Thyroid gland (tissue), 4 donors: ENCODE results near the gene SLC16A2. TPM values are rescaled to one million over a fixed set of nuclear protein-coding genes. Genes with fewer than 3 reads are reported as not detected.

Experiments used
- DNase-seq, 2 donors: peaks; one replicate each; pipeline ENCODE4 v3.0.0-alpha.2; 2019
- H3K27ac ChIP-seq, 3 donors: fragments of 200-600 bp; sonication (generic); 1 replicate in 2 of 3; 2 replicates in 1 of 3; pipeline ENCODE4 v1.5.1; 2016 to 2019; ENCODE audit warnings: mild to moderate bottlenecking in 1 of 3, moderate library complexity in 1 of 3
- H3K27me3 ChIP-seq: fragments of 200-600 bp; sonication (generic); one replicate; pipeline ENCODE4 v1.5.1; 2019
- H3K36me3 ChIP-seq, 2 donors: fragments of 200-600 bp; sonication (generic); one replicate each; pipeline ENCODE4 v1.5.1; 2016 to 2019
- H3K4me1 ChIP-seq, 2 donors: fragments of 200-600 bp; sonication (generic); one replicate each; pipeline ENCODE4 v1.5.1; 2017 to 2019
- H3K4me3 ChIP-seq, 3 donors: fragments of 200-600 bp; sonication (generic); replicated peaks in 1 of 3; 1 replicate in 2 of 3; 2 replicates in 1 of 3; pipeline ENCODE4 v1.5.1; 2016; ENCODE audit warnings: mild to moderate bottlenecking in 1 of 3
- H3K9me3 ChIP-seq: fragments of 200-600 bp; sonication (generic); one replicate; pipeline ENCODE4 v1.5.1; 2017
- POLR2A ChIP-seq, 2 donors: fragments of 450-650 bp; IDR thresholded peaks; one replicate each; pipeline ENCODE4 v1.6.1; 2017; ENCODE audit warnings: antibody characterized with exemption in 2 of 2, mild to moderate bottlenecking in 2 of 2, moderate library complexity in 1 of 2
- WGBS, 2 donors: methylation state at CpG; one replicate each; pipeline ENCODE4 v1.1.5; 2017; 5-methylcytosine and 5-hydroxymethylcytosine counted together
- intact Hi-C: fragments of 100-400 bp; cut with DNase I; formaldehyde crosslinking; loops from one replicate; pipeline ENCODE4 v1.15.1; 2023
- total RNA-seq, 4 donors: library from RNA; depleted of rRNA; stranded (reverse); fragments of >200 nt; gene quantifications; one replicate each; pipeline ENCODE4 v1.2.3, GENCODE V29; 2016
- TF ChIP-seq, protein P1 (sequence below), 6 experiments: fragments of 200-600 bp in 3 of 6; fragments of 450-650 bp in 3 of 6; sonication (generic) in 3 of 6; IDR thresholded peaks; one replicate each; pipeline ENCODE4 v1.5.1; 2016 to 2019; ENCODE audit warnings: antibody characterized with exemption in 6 of 6, mild to moderate bottlenecking in 2 of 6, inconsistent platforms in 1 of 6, moderate library complexity in 1 of 6

SLC16A2 gene
- total RNA-seq, 4 donors from 2014 or later = 10.1 to 24.0 (median 20.1) TPM

GRCh38 chrX:74546984-74547383, 125.7 kb downstream of the SLC16A2 start:
- Histone ChIP-seq H3K27me3 (no peaks in the 10 kb centered on the region), H3K4me3 (no peak overlapping the region), H3K9me3 (no peaks in the 10 kb centered on the region), H3K36me3 (no peaks in the 10 kb centered on the region), H3K27ac (no peak overlapping the region), H3K4me1 (no peaks in the 10 kb centered on the region)
- WGBS, 2 donors = 83 to 100% methylated on average over 1 of the region's 1 CpG
- intact Hi-C loops = loop anchor here (5.0 kb wide), 1 partner anchor 160 kb away; no protein-coding TSS in a partner anchor
- DNase-seq = no peak
- TF ChIP-seq POLR2A (IDR thresholded peaks at IDR 0.05) = no peak
- TF ChIP-seq, protein P1, sequence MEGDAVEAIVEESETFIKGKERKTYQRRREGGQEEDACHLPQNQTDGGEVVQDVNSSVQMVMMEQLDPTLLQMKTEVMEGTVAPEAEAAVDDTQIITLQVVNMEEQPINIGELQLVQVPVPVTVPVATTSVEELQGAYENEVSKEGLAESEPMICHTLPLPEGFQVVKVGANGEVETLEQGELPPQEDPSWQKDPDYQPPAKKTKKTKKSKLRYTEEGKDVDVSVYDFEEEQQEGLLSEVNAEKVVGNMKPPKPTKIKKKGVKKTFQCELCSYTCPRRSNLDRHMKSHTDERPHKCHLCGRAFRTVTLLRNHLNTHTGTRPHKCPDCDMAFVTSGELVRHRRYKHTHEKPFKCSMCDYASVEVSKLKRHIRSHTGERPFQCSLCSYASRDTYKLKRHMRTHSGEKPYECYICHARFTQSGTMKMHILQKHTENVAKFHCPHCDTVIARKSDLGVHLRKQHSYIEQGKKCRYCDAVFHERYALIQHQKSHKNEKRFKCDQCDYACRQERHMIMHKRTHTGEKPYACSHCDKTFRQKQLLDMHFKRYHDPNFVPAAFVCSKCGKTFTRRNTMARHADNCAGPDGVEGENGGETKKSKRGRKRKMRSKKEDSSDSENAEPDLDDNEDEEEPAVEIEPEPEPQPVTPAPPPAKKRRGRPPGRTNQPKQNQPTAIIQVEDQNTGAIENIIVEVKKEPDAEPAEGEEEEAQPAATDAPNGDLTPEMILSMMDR (IDR thresholded peaks at IDR 0.05) = no peak

DNA sequence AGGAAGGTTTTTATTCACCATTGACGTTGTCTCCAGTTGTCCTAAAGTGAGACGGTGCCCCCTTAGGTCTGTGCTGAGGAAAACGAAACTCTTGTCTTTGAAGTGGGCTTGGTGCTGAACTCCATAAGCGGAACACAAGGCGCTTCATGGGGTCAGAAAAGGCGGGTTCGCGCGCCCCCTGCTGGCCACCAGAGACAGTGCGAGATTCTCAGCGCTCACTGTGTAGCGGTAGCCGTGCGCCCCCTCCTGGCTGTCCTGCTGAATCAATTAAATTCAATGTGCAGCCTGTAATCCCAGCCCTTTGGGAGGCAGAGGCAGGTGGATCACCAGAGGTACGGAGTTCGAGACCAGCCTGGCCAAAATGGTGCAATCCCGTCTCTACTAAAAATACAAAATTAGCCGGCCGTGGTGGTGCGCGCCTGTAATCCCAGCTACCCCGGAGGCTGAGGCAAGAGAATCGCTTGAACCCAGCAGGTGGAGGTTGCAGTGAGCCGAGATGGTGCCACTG, 129.1 kb downstream of the SLC16A2 start:
- no peak for TF ChIP-seq POLR2A (IDR thresholded peaks at IDR 0.05)
- TF ChIP-seq, protein P1 (IDR thresholded peaks at IDR 0.05) = peak; percentile 82 to 99 (median 98)
- no peak overlapping the region for H3K4me3 ChIP-seq

DNA sequence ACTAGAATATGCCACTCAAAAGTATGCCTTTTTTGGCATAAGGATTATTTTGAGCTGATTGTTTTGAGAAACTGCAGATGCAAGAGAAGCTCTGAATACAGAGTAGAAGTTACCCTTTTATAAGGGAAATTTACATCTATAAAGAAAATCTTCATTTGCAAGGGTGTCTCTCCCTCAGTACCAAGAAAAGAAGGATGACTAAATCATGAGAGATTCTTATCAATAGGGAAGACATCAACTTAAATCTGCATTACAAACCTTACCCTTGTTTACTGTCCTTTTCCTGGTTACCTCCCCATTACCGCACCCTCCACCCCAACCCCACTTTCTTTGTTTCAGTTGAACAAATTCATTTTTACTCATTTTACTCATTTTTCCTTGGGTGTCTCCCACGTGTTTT, 130.6 kb downstream of the SLC16A2 start:
- no peak for DNase-seq
- no peak for TF ChIP-seq POLR2A (IDR thresholded peaks at IDR 0.05)
- TF ChIP-seq, protein P1 (IDR thresholded peaks at IDR 0.05) = no peak
- Histone ChIP-seq H3K27me3 (no peaks in the 10 kb centered on the region), H3K27ac (no peak overlapping the region), H3K4me1 (peaks cover 0 to 6% of the 10 kb centered on the region in 2 donors), H3K36me3 (no peaks in the 10 kb centered on the region), H3K9me3 (no peaks in the 10 kb centered on the region), H3K4me3 (no peak overlapping the region)
- WGBS, 2 donors = 60 to 65% methylated on average over 2 of the region's 2 CpGs
- intact Hi-C loops = no loop called here

More for the DNA sequence above, 129.1 kb downstream of the SLC16A2 start:
- no peaks in the 10 kb centered on the region for H3K36me3 ChIP-seq
- H3K27ac ChIP-seq = no peak overlapping the region
- H3K27me3 ChIP-seq = no peaks in the 10 kb centered on the region
- no peaks in the 10 kb centered on the region for H3K4me1 ChIP-seq
- intact Hi-C loops = no loop called here
- DNase-seq = peak; percentile 78 to 80
- WGBS, 2 donors = 16% methylated on average over 14 to 17 of the region's 24 CpGs
- H3K9me3 ChIP-seq = no peaks in the 10 kb centered on the region

- H3K4me1 ChIP-seq = peaks cover 0 to 9% of the 10 kb centered on the region in 2 donors
- no peaks in the 10 kb centered on the region for H3K9me3 ChIP-seq
- H3K36me3 ChIP-seq = no peaks in the 10 kb centered on the region
- peak overlapping the region in 2 of 3 donors; percentile 17 to 30 for H3K27ac ChIP-seq
- TF ChIP-seq, protein P1 (IDR thresholded peaks at IDR 0.05) = no peak
- TF ChIP-seq POLR2A (IDR thresholded peaks at IDR 0.05) = no peak
- 86 to 89% methylated on average over 2 of the region's 2 CpGs for WGBS, 2 donors
- intact Hi-C loops = no loop called here
- no peak for DNase-seq
- H3K27me3 ChIP-seq = no peaks in the 10 kb centered on the region
- no peak overlapping the region for H3K4me3 ChIP-seq
These were observed 136.1 kb downstream of the SLC16A2 start for GRCh38 chrX:74557378-74557777.

DNA sequence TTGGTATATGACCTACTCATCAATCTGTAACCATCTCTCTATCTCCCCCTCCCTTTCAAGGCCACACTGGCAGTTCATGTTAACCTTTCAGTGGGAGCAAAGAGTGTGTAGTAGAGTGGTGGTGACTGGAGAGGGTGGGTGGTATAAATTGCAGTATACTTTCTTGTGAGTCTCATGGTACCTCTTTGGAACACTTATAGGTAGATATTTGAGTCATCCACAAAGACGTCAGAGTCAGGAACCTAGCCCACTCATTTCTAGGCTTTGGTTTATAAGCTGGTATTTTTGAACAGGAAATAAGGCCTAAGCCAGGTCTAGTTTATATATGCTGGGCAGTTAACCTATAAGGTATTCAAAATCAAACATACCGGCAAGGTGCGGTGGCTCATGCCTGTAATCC, 156.8 kb downstream of the SLC16A2 start:
- WGBS, 2 donors = 96 to 100% methylated on average over 3 of the region's 3 CpGs
- H3K9me3 ChIP-seq = no peaks in the 10 kb centered on the region
- intact Hi-C loops = no loop called here
- TF ChIP-seq POLR2A (IDR thresholded peaks at IDR 0.05) = no peak
- TF ChIP-seq, protein P1 (IDR thresholded peaks at IDR 0.05) = no peak
- H3K4me1 ChIP-seq = no peaks in the 10 kb centered on the region
- H3K27me3 ChIP-seq = no peaks in the 10 kb centered on the region
- no peaks in the 10 kb centered on the region for H3K36me3 ChIP-seq
- H3K27ac ChIP-seq = no peak overlapping the region
- DNase-seq = no peak
- H3K4me3 ChIP-seq = no peak overlapping the region
